Measurements from ENCODE around the gene YPEL2. TPM values are rescaled to one million over a fixed set of nuclear protein-coding genes. Genes with fewer than 3 reads are reported as not detected.

YPEL2 gene
- total RNA-seq, 1 experiment from 2014 or later, result 4.7 TPM

DNA sequence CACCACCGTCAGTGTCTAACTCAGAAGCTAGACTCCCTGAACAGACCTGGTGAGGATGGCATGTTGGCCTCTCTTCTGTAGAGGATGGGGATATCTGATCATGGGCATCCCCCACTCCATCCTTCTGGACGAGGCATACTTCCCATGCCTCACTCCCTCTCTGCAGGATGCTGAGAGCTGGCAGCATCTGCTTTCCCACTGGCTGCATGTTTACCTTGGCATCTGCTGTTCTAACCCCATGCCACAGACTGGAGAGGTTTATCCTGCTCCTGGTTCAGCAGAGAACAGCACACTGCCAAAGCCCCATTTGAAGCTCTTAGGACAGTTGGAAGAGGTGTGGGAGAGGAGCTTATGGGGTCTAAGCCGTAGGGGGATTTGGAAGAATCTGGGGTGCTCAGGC, 46.0 kb downstream of the YPEL2 start:
- intact Hi-C loops (cut with micrococcal nuclease), result no loop called here

More for the DNA sequence above, 46.0 kb downstream of the YPEL2 start:
- DNase-seq (ENCODE audit: low read depth, low spot score), result no peak
- no peaks in the 10 kb centered on the region for H3K9me3 ChIP-seq (ENCODE audit: control insufficient read depth in 1 of 2, insufficient read depth in 1 of 2, low read depth in 1 of 2, low read length in 2 of 2)
- BruUV-seq (replicated peaks), result no TSS peak
- RAD21 ChIA-PET (ENCODE audit: low non-redundant PET in 1 of 2, low total read pairs in 2 of 2, uncharacterized antibody in 2 of 2, unreplicated experiment in 2 of 2), result no interaction called here
- H3K9ac ChIP-seq (ENCODE audit: low read length), result no peak overlapping the region
- H3K4me1 ChIP-seq (ENCODE audit: control insufficient read depth in 1 of 2, insufficient read depth in 2 of 2, low read length in 2 of 2), result peaks cover 2 to 6% of the 10 kb centered on the region in 2 experiments; a peak in 2 of 4 replicates
- no peak overlapping the region for H2AFZ ChIP-seq (ENCODE audit: low read depth, low read length, poor library complexity, severe bottlenecking)
- no peaks in the 10 kb centered on the region for H3K36me3 ChIP-seq (ENCODE audit: control insufficient read depth in 1 of 2, insufficient read depth in 2 of 2, low read length in 2 of 2)
- H3K4me2 ChIP-seq (ENCODE audit: low read length), result no peak overlapping the region
- POLR2A ChIA-PET, result no interaction called here
- H3K27ac ChIP-seq (ENCODE audit: low read depth, low read length), result no peak overlapping the region
- H3K4me3 ChIP-seq (replicated peaks in 1 of 2; ENCODE audit: low read depth in 1 of 2, low read length in 2 of 2), result no peak overlapping the region
- H3K27me3 ChIP-seq (ENCODE audit: insufficient read depth, low read length), result no peaks in the 10 kb centered on the region
- TF ChIP-seq RAD21 (IDR thresholded peaks at IDR 0.05; ENCODE audit: low read depth) (no peak), ZNF274 (IDR thresholded peaks at IDR 0.05; ENCODE audit: low read depth, low read length) (no peak), EGR1 (IDR thresholded peaks at IDR 0.05; ENCODE audit: low read depth) (no peak)
- TF ChIP-seq, protein P1, sequence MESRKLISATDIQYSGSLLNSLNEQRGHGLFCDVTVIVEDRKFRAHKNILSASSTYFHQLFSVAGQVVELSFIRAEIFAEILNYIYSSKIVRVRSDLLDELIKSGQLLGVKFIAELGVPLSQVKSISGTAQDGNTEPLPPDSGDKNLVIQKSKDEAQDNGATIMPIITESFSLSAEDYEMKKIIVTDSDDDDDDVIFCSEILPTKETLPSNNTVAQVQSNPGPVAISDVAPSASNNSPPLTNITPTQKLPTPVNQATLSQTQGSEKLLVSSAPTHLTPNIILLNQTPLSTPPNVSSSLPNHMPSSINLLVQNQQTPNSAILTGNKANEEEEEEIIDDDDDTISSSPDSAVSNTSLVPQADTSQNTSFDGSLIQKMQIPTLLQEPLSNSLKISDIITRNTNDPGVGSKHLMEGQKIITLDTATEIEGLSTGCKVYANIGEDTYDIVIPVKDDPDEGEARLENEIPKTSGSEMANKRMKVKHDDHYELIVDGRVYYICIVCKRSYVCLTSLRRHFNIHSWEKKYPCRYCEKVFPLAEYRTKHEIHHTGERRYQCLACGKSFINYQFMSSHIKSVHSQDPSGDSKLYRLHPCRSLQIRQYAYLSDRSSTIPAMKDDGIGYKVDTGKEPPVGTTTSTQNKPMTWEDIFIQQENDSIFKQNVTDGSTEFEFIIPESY (IDR thresholded peaks at IDR 0.05; ENCODE audit: extremely low read depth, insufficient replicate concordance, low read length), result no peak
- TF ChIP-seq, protein P2, sequence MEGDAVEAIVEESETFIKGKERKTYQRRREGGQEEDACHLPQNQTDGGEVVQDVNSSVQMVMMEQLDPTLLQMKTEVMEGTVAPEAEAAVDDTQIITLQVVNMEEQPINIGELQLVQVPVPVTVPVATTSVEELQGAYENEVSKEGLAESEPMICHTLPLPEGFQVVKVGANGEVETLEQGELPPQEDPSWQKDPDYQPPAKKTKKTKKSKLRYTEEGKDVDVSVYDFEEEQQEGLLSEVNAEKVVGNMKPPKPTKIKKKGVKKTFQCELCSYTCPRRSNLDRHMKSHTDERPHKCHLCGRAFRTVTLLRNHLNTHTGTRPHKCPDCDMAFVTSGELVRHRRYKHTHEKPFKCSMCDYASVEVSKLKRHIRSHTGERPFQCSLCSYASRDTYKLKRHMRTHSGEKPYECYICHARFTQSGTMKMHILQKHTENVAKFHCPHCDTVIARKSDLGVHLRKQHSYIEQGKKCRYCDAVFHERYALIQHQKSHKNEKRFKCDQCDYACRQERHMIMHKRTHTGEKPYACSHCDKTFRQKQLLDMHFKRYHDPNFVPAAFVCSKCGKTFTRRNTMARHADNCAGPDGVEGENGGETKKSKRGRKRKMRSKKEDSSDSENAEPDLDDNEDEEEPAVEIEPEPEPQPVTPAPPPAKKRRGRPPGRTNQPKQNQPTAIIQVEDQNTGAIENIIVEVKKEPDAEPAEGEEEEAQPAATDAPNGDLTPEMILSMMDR (IDR thresholded peaks at IDR 0.05 in 2 of 3, conservative IDR thresholded peaks at IDR 0.05 in 1 of 3; ENCODE audit: borderline replicate concordance in 1 of 3, insufficient read depth in 1 of 3, low read depth in 2 of 3, low read length in 2 of 3), result no peak
- no peaks in the 10 kb centered on the region for H3K9me2 ChIP-seq (ENCODE audit: insufficient read depth)
- no peaks in the 10 kb centered on the region for H4K20me1 ChIP-seq (ENCODE audit: insufficient read depth)
- CTCF ChIA-PET, result no interaction called here
- ATAC-seq, result no peak
- no peaks in the 10 kb centered on the region for H3K79me2 ChIP-seq (ENCODE audit: insufficient read depth, low read length)

Measured in HCT116 (cell line).